ENCODE measurements around the gene TMOD4. TPM values are rescaled to one million over a fixed set of nuclear protein-coding genes. Genes with fewer than 3 reads are reported as not detected.

TMOD4 gene
- total RNA-seq, 1 donor from 2014 or later = 1.1 TPM

GRCh38 chr1:151159373-151159772, 16.4 kb downstream of the TMOD4 start:
- no peak overlapping the region for H3K27ac Mint-ChIP-seq
- TF ChIP-seq, protein P1, sequence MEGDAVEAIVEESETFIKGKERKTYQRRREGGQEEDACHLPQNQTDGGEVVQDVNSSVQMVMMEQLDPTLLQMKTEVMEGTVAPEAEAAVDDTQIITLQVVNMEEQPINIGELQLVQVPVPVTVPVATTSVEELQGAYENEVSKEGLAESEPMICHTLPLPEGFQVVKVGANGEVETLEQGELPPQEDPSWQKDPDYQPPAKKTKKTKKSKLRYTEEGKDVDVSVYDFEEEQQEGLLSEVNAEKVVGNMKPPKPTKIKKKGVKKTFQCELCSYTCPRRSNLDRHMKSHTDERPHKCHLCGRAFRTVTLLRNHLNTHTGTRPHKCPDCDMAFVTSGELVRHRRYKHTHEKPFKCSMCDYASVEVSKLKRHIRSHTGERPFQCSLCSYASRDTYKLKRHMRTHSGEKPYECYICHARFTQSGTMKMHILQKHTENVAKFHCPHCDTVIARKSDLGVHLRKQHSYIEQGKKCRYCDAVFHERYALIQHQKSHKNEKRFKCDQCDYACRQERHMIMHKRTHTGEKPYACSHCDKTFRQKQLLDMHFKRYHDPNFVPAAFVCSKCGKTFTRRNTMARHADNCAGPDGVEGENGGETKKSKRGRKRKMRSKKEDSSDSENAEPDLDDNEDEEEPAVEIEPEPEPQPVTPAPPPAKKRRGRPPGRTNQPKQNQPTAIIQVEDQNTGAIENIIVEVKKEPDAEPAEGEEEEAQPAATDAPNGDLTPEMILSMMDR (IDR thresholded peaks at IDR 0.05; ENCODE audit: unreplicated experiment) = no peak
- H3K9me3 Mint-ChIP-seq = no peaks in the 10 kb centered on the region
- H3K4me3 Mint-ChIP-seq = no peak overlapping the region
- H3K4me1 Mint-ChIP-seq = peaks cover 4% of the 10 kb centered on the region
- H3K27me3 Mint-ChIP-seq (ENCODE audit: low read depth) = no peaks in the 10 kb centered on the region
- no peak for DNase-seq (ENCODE audit: low spot score in 2 of 2, unreplicated experiment in 2 of 2)
- H3K36me3 Mint-ChIP-seq = peaks cover 25% of the 10 kb centered on the region

GRCh38 chr1:151158751-151159251, 17.0 kb downstream of the TMOD4 start:
- Mint-ChIP-seq H3K9me3 (no peaks in the 10 kb centered on the region), H3K36me3 (peaks cover 27% of the 10 kb centered on the region), H3K4me3 (no peak overlapping the region), H3K27me3 (ENCODE audit: low read depth) (no peaks in the 10 kb centered on the region), H3K27ac (no peak overlapping the region), H3K4me1 (no peaks in the 10 kb centered on the region)
- DNase-seq (ENCODE audit: low spot score in 2 of 2, unreplicated experiment in 2 of 2) = no peak
- TF ChIP-seq, protein P1 (IDR thresholded peaks at IDR 0.05; ENCODE audit: unreplicated experiment) = no peak

- Mint-ChIP-seq H3K9me3 (no peaks in the 10 kb centered on the region), H3K27ac (no peak overlapping the region), H3K4me3 (no peak overlapping the region), H3K27me3 (ENCODE audit: low read depth) (no peaks in the 10 kb centered on the region), H3K36me3 (peaks cover 27% of the 10 kb centered on the region), H3K4me1 (no peaks in the 10 kb centered on the region)
- TF ChIP-seq, protein P1 (IDR thresholded peaks at IDR 0.05; ENCODE audit: unreplicated experiment) = no peak
- DNase-seq (ENCODE audit: low spot score in 2 of 2, unreplicated experiment in 2 of 2) = no peak
Measured at GRCh38 chr1:151158326-151158725, 17.5 kb downstream of the TMOD4 start.

DNA sequence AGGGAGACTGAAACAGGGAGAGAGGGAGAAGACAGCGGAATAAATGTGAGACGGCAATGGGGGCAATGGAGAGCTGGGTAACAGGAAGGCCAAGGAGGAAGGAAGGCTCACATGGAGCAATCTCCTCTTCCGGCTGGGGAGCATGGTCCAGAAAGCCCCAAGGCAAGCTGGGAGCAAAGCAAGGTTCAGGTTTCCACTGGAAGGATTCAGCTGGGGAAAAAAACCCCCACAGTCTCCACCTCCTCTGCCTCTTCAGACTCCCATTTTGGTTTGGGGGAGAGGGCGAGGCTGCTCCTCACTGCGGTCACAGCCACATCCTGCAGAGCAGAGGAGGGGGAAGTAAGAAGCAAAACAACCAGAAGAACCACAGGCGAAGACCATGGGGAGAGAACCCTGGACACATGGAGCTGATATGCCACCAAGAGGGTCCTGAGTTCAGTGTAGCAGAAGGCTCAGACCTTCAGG, 18.7 kb downstream of the TMOD4 start:
- TF ChIP-seq, protein P1 (IDR thresholded peaks at IDR 0.05; ENCODE audit: unreplicated experiment) = no peak
- Mint-ChIP-seq H3K36me3 (peaks cover 27% of the 10 kb centered on the region), H3K27ac (no peak overlapping the region), H3K4me1 (no peaks in the 10 kb centered on the region), H3K9me3 (no peaks in the 10 kb centered on the region), H3K27me3 (ENCODE audit: low read depth) (no peaks in the 10 kb centered on the region), H3K4me3 (no peak overlapping the region)
- DNase-seq (ENCODE audit: low spot score in 2 of 2, unreplicated experiment in 2 of 2) = no peak

- Mint-ChIP-seq H3K36me3 (peaks cover 21% of the 10 kb centered on the region), H3K4me3 (no peak within 1 kb of the TSS), H3K27me3 (ENCODE audit: low read depth) (no peaks in the 10 kb centered on the region), H3K9me3 (no peaks in the 10 kb centered on the region), H3K4me1 (no peaks in the 10 kb centered on the region), H3K27ac (no peak within 1 kb of the TSS)
- TF ChIP-seq, protein P1 (IDR thresholded peaks at IDR 0.05; ENCODE audit: unreplicated experiment) = no peak
- DNase-seq (ENCODE audit: low spot score in 2 of 2, unreplicated experiment in 2 of 2) = no peak
Measured at GRCh38 chr1:151156515-151156819, 19.3 kb downstream of the TMOD4 start, which contains the start of gene TNFAIP8L2. Gene TNFAIP8L2, plus strand, starts transcription at chr1:151156649. Its CDS starts 2,049 bp downstream, at chr1:151158698.

DNA sequence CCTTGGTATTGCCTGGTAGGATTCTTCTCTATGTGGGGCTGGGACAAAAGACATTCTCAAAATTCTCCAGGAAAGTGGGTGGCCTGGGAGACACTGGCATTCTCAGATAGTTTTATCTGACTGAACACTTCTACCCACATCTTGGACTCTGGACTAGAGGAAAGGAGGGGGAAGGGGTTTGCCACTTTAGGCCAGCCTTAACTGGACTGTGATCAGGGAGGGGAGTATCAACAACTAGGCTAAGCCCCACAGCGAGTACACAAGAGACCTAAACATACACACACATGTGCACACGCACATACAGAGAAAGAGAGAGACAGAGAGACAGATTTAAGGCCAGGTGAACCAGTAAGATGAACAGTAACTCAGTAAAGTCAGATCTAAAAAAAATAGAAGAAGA, 28.1 kb downstream of the TMOD4 start:
- Mint-ChIP-seq H3K4me1 (peaks cover 12% of the 10 kb centered on the region), H3K27ac (no peak overlapping the region), H3K9me3 (no peaks in the 10 kb centered on the region), H3K4me3 (peak overlapping the region; percentile 79), H3K36me3 (no peaks in the 10 kb centered on the region), H3K27me3 (ENCODE audit: low read depth) (peaks cover 27% of the 10 kb centered on the region)
- no peak for DNase-seq (ENCODE audit: low spot score in 2 of 2, unreplicated experiment in 2 of 2)
- TF ChIP-seq, protein P1 (IDR thresholded peaks at IDR 0.05; ENCODE audit: unreplicated experiment) = no peak
